ENCODE measurements around the gene SLC25A33.

SLC25A33 gene

DNA sequence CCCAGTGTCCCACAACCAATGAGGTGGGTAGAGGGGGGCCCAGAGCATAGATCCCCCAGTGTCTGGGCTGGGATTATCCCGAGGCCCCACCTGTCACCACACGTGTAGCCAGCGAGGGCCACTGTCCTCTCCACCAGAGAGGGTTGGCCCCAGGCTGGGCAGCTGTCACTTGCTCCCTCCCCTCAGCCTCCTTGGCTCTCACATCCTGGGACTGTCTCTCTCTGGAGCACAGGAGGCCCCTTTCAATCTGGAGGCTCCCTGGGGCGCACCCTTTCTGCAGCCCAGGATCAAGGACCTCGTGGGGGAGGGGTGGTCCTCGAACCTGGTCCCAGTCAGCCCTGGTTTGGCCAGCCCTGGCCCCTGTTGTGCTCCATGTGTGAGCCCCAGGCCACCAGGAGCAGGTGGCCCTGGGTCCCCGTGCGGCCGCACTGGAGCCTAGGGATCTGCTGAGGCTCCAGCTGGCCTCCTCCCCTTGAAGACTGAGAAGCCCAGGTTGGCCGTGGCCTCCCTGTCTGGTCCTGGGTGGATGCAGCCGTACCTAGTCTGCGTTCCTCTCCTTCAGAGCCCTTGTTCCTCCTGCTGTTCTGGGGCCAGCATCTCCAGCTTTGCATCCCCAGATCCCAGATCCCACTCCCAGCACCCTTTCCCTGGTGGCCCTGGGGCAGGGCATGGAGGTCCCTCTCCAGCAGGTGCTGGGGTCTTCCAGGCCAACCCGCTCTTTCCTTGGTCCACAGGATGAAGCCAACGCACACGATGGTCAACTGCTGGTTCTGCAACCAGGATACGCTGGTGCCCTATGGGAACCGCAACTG, 56.1 kb downstream of the SLC25A33 start:
- H3K4me1 ChIP-seq: peaks cover 17% of the 10 kb centered on the region

DNA sequence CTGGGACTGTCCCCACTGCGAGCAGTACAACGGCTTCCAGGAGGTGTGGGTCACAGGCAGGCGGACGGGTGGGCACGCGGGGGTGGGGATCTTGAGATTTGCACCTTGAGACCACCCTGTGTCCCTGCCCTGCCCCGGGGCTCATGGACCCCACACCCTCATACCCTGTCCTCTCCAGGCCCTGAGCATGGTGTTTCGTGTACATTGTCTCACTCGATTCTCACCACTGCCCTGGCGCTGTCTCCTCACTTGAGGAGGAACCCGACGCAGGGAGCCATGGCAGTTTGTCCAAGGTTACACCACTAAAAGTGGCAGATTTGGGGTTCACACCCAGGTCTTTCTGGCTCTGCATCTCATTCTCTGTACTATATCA, 56.7 kb downstream of the SLC25A33 start:
- Histone ChIP-seq H3K4me1 (peaks cover 14% of the 10 kb centered on the region), H3K27me3 (ENCODE audit: low read depth) (no peaks in the 10 kb centered on the region), H3K36me3 (replicated peaks) (peaks cover 45% of the 10 kb centered on the region), H3K9me3 (no peaks in the 10 kb centered on the region), H3K4me3 (no peak overlapping the region)
- in situ Hi-C loops (cut with MboI; ENCODE audit: low sequenced_read_pairs): no loop called here
- no peak for DNase-seq (ENCODE audit: low spot score in 2 of 2)

More for the DNA sequence above, 56.1 kb downstream of the SLC25A33 start:
- H3K9me3 ChIP-seq: no peaks in the 10 kb centered on the region
- H3K27me3 ChIP-seq (ENCODE audit: low read depth): no peaks in the 10 kb centered on the region
- no peak overlapping the region for H3K4me3 ChIP-seq
- no peak for DNase-seq (ENCODE audit: low spot score in 2 of 2)
- H3K36me3 ChIP-seq (replicated peaks): peaks cover 39% of the 10 kb centered on the region
- in situ Hi-C loops (cut with MboI; ENCODE audit: low sequenced_read_pairs): no loop called here

DNA sequence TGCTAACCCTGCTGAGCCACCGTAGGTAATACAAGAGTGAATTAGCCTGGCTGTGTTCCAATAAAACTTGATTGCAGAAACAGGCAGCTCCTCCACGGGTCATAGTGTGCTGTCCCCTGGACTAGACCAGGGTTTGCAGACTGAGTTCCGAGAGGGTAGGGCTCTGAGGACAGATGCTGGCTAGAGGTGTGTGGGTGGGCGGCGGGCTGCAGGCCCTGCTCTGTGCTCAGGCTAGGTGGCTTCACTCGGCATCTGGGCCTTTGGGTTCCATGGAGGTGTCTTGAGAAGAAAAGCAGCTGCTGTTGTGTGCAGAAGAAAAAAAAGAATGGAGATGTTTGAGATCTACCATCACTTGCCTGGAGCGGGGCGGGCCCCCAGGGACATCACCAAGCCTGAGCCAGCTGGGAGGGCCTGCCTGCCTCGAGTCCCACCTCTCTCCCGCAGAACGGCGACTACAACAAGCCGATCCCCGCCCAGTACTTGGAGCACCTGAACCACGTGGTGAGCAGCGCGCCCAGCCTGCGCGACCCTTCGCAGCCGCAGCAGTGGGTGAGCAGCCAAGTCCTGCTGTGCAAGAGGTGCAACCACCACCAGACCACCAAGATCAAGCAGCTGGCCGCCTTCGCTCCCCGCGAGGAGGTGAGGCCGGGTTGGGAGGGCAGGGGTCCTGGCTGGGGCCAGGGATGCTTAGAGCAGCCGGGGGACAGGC, 57.3 kb downstream of the SLC25A33 start:
- H3K36me3 ChIP-seq (replicated peaks): peaks cover 51% of the 10 kb centered on the region
- H3K9me3 ChIP-seq: no peaks in the 10 kb centered on the region
- H3K4me3 ChIP-seq: no peak overlapping the region
- no peak for DNase-seq (ENCODE audit: low spot score in 2 of 2)
- H3K4me1 ChIP-seq: peaks cover 14% of the 10 kb centered on the region
- no peaks in the 10 kb centered on the region for H3K27me3 ChIP-seq (ENCODE audit: low read depth)
- in situ Hi-C loops (cut with MboI; ENCODE audit: low sequenced_read_pairs): no loop called here

DNA sequence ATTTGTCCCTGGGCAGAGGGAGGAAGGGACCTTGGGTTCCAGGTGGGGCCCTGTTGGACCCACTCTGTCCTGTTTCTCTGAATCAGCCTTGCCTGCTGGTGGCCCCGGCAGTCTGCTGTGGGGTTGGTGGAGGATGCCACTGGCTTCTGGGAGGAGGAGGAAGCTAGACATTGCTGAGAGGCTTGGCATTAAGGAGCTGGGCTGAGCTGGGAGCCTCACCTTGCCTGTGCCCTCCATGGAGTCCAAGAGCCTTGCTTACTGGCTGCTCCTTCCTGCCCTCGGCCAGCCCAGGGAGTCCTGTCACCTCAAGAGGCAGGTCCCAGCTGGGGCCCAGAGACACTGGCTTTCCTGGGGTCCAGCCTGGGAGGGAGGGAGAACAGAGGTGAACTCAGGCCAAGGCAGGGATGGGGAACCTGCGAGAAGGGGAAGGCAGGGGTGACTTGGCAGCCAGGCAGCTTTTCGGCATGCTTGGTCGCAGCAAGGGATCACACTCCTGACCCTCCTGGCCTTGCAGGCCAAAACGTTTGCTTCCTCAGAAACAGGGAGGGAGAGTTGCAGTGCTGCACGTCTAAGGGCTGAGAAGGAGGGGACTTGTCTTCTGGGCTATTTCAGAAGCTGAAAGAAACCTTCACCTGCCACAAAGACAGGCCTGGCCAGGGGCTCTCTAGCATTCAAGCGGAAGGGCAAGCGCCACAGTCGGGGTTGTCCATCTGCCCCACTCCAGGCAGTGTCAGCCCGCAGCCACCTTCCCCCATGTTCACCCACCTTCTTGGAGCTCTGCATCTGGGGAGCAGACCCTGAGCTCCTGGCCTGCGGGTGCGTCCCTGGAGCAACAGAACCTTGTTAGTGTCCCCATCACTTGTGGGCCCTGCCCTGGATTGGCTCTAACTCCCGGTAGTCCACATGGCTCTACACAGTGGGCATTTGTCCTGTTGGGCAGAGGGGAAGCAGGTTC, 58.4 kb downstream of the SLC25A33 start:
- DNase-seq (ENCODE audit: low spot score in 2 of 2): no peak

GRCh38 chr1:9598316-9598700, 59.0 kb downstream of the SLC25A33 start:
- peaks cover 68% of the 10 kb centered on the region for H3K36me3 ChIP-seq (replicated peaks)
- DNase-seq (ENCODE audit: low spot score in 2 of 2): no peak
- in situ Hi-C loops (cut with MboI; ENCODE audit: low sequenced_read_pairs): no loop called here

More for the DNA sequence above, 58.4 kb downstream of the SLC25A33 start:
- Histone ChIP-seq H3K27me3 (ENCODE audit: low read depth) (no peaks in the 10 kb centered on the region), H3K9me3 (no peaks in the 10 kb centered on the region), H3K4me3 (no peak overlapping the region), H3K36me3 (replicated peaks) (peaks cover 61% of the 10 kb centered on the region), H3K4me1 (peaks cover 12% of the 10 kb centered on the region)
- in situ Hi-C loops (cut with MboI; ENCODE audit: low sequenced_read_pairs): no loop called here

DNA sequence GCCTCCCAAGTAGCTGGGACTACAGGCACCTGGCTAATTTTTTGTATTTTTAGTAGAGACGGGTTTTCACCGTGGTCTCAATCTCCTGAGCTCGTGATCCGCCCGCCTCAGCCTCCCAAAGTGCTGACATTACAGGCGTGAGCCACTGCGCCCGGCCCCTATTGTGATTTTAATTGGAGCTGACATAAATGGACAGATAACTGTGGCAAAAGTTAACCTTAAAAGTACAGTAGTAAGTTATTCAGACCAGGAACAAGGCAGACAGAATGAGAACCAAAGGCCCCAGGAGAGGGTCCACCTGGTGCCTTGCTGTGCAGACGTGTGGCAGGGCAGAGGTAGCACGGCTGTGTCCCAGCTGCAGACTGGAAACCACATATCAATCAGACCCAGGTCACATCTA, 60.5 kb downstream of the SLC25A33 start:
- Histone ChIP-seq H3K4me3 (no peak overlapping the region), H3K36me3 (replicated peaks) (peaks cover 82% of the 10 kb centered on the region), H3K9me3 (no peaks in the 10 kb centered on the region), H3K27me3 (ENCODE audit: low read depth) (no peaks in the 10 kb centered on the region), H3K4me1 (no peaks in the 10 kb centered on the region)
- in situ Hi-C loops (cut with MboI; ENCODE audit: low sequenced_read_pairs): no loop called here
- DNase-seq (ENCODE audit: low spot score in 2 of 2): no peak

More at GRCh38 chr1:9598316-9598700, 59.0 kb downstream of the SLC25A33 start:
- no peaks in the 10 kb centered on the region for H3K27me3 ChIP-seq (ENCODE audit: low read depth)
- no peaks in the 10 kb centered on the region for H3K9me3 ChIP-seq
- H3K4me1 ChIP-seq: peaks cover 6% of the 10 kb centered on the region
- H3K4me3 ChIP-seq: no peak overlapping the region

GRCh38 chr1:9600861-9601834, 61.9 kb downstream of the SLC25A33 start:
- DNase-seq (ENCODE audit: low spot score in 2 of 2): no peak
- no peak overlapping the region for H3K4me3 ChIP-seq
- no peaks in the 10 kb centered on the region for H3K27me3 ChIP-seq (ENCODE audit: low read depth)
- H3K4me1 ChIP-seq: no peaks in the 10 kb centered on the region
- in situ Hi-C loops (cut with MboI; ENCODE audit: low sequenced_read_pairs): no loop called here
- H3K9me3 ChIP-seq: no peaks in the 10 kb centered on the region
- H3K36me3 ChIP-seq (replicated peaks): peaks cover 82% of the 10 kb centered on the region

DNA sequence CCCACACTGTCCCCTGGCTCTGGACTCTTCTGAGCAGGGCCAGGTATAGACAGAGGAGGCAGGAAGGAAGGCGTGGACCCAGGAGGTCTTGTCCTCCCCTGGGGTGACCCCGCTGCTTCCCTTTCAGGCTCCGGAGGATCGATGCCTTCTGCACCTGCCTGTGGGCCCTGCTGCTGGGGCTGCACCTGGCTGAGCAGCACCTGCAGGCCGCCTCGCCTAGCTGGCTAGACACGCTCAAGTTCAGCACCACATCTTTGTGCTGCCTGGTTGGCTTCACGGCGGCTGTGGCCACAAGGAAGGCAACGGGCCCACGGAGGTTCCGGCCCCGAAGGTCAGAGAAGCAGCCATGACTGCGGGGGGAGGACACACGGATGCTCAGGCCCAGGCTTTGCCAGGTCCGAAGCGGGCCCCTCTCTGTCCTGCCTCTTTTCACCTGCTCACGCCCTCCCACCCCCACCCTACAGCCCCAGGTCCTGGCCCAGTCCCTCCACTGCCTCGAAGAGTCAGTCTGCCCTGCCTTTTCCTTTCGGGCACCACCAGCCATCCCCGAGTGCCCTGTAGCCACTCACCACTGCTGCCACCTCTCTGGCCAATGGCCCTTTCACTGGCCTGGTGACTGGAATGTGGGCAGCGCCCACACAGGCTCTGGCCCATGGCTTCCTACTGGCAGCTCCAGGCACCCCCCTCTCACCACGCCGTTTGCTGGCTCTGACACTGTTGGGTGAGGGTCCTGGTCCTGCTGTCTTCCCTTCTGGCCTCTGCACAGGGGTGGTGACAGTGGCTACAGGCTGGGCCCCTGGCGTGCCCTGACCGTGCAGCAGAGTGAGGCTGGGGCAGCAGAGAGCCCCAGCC, 62.9 kb downstream of the SLC25A33 start:
- DNase-seq (ENCODE audit: low spot score in 2 of 2): no peak

DNA sequence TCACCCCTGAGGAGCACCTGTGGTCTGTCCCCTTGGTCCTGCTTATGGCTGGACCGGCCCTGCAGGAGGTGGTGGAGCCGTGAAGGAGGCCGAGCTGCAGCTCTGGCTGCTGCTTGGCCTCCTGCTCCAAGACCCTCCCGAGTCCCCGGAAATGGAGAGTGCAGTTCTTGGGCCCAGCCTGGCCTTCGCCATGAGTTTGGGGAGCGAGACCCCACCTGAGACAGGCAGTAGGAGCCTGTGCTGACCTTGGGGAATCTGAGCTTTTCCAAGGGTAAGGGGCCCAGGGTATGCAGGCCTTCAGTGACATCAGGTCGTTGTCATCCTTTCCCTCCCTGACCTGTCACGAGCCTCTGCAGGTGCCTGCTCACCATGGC, 63.5 kb downstream of the SLC25A33 start:
- Histone ChIP-seq H3K27me3 (ENCODE audit: low read depth) (no peaks in the 10 kb centered on the region), H3K4me3 (no peak overlapping the region), H3K36me3 (replicated peaks) (peaks cover 71% of the 10 kb centered on the region), H3K4me1 (no peaks in the 10 kb centered on the region), H3K9me3 (no peaks in the 10 kb centered on the region)
- in situ Hi-C loops (cut with MboI; ENCODE audit: low sequenced_read_pairs): no loop called here
- DNase-seq (ENCODE audit: low spot score in 2 of 2): no peak

More for the DNA sequence above, 62.9 kb downstream of the SLC25A33 start:
- no peaks in the 10 kb centered on the region for H3K27me3 ChIP-seq (ENCODE audit: low read depth)
- no peaks in the 10 kb centered on the region for H3K4me1 ChIP-seq
- in situ Hi-C loops (cut with MboI; ENCODE audit: low sequenced_read_pairs): no loop called here
- peaks cover 74% of the 10 kb centered on the region for H3K36me3 ChIP-seq (replicated peaks)
- H3K4me3 ChIP-seq: no peak overlapping the region
- no peaks in the 10 kb centered on the region for H3K9me3 ChIP-seq

DNA sequence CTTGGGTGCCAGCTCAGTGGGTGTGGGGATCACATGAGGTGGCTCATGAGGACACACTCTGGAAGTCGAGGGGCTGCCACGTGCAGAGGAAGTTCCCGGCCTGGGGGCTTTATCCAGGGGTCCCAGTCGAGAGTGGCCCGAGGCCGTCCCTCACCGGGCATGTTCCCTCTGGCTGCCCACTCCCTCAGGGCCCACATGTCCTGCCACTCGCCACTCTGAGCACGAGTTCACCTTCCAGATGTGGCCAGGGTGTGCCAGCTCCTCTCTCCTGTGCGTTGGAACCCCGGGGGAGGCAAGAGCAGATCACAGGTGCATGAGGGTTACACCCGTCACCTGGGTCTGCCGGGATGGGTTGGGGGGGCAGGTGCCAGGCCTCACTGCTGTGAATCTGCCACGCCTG, 64.0 kb downstream of the SLC25A33 start:
- Histone ChIP-seq H3K4me1 (no peaks in the 10 kb centered on the region), H3K36me3 (replicated peaks) (peaks cover 71% of the 10 kb centered on the region), H3K9me3 (no peaks in the 10 kb centered on the region), H3K4me3 (no peak overlapping the region), H3K27me3 (ENCODE audit: low read depth) (no peaks in the 10 kb centered on the region)
- in situ Hi-C loops (cut with MboI; ENCODE audit: low sequenced_read_pairs): no loop called here
- no peak for DNase-seq (ENCODE audit: low spot score in 2 of 2)

DNA sequence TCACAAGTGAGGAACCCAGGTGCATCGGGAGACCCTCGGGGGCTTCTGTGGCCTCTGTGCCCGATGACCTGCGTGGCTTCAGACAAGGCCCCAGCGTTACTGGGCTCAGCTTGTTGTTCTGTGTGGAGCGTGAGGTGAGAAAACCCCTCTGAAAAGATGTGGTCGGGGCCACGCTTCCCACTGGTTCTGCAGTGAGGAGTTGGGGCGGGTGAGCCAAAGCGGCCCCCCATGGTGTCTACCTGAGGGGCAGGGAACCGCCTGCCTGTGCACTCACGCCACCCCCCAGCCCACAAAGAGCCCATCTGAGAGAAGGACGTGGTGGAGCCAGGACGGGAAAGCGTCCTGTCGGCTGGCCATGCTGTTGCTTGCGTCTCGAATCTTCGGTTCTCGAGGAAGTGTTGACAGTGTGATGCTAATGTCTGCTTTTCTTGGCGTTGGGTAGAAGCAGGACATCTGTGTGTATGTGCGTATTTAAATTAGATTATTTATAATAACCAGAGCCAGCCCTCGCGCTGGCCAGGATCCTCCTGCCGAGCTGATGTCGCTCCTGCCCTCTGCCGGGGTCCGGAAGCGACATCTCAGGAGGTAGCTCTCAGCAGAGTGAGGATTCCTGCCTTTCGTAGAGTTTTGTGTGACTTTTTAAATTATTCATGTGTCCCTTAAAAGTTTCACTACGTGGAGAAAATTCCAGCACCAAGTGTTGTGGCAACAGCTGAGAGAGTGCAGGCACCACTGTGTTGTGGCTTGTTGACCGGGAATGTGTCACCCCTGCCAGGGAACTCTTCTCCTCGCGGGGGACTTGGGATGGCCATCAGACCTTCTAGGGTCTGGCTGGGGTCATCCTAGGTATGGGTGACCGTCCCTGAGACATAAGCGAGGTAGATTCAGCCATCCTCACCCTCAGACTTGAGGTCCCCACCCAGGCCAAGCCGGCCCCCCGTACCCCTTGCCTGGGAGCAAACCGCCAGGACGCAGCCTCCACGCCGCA, 64.8 kb downstream of the SLC25A33 start:
- no peak for DNase-seq (ENCODE audit: low spot score in 2 of 2)
- H3K4me3 ChIP-seq: no peak overlapping the region
- H3K27me3 ChIP-seq (ENCODE audit: low read depth): no peaks in the 10 kb centered on the region
- H3K4me1 ChIP-seq: no peaks in the 10 kb centered on the region
- peaks cover 65% of the 10 kb centered on the region for H3K36me3 ChIP-seq (replicated peaks)
- in situ Hi-C loops (cut with MboI; ENCODE audit: low sequenced_read_pairs): no loop called here
- H3K9me3 ChIP-seq: no peaks in the 10 kb centered on the region
